ENCODE measurements around the gene HOATZ. TPM values are rescaled to one million over a fixed set of nuclear protein-coding genes. Genes with fewer than 3 reads are reported as not detected.

The HOATZ gene
- total RNA-seq, 1 experiment from 2014 or later = not detected

- Histone ChIP-seq H3K27ac (ENCODE audit: low read depth, low read length) (no peak within 1 kb of the TSS), H3K4me2 (ENCODE audit: low read length) (no peak within 1 kb of the TSS), H3K36me3 (ENCODE audit: control insufficient read depth in 1 of 2, insufficient read depth in 2 of 2, low read length in 2 of 2) (no peaks in the 10 kb centered on the region), H4K20me1 (ENCODE audit: insufficient read depth) (no peaks in the 10 kb centered on the region), H3K27me3 (ENCODE audit: insufficient read depth, low read length) (no peaks in the 10 kb centered on the region), H2AFZ (ENCODE audit: low read depth, low read length, poor library complexity, severe bottlenecking) (no peak within 1 kb of the TSS), H3K79me2 (ENCODE audit: insufficient read depth, low read length) (no peaks in the 10 kb centered on the region), H3K9me2 (ENCODE audit: insufficient read depth) (no peaks in the 10 kb centered on the region), H3K9me3 (ENCODE audit: control insufficient read depth in 1 of 2, insufficient read depth in 1 of 2, low read depth in 1 of 2, low read length in 2 of 2) (no peaks in the 10 kb centered on the region), H3K4me1 (ENCODE audit: control insufficient read depth in 1 of 2, insufficient read depth in 2 of 2, low read length in 2 of 2) (no peaks in the 10 kb centered on the region), H3K4me3 (replicated peaks in 1 of 2; ENCODE audit: low read depth in 1 of 2, low read length in 2 of 2) (no peak within 1 kb of the TSS), H3K9ac (ENCODE audit: low read length) (no peak within 1 kb of the TSS)
- RAD21 ChIA-PET (ENCODE audit: low non-redundant PET in 1 of 2, low total read pairs in 2 of 2, uncharacterized antibody in 2 of 2, unreplicated experiment in 2 of 2) = no interaction called here
- intact Hi-C loops (cut with micrococcal nuclease) = no loop called here
- POLR2A ChIA-PET = no interaction called here
- TF ChIP-seq ELF1 (IDR thresholded peaks at IDR 0.05; ENCODE audit: borderline replicate concordance, low read depth) (no peak), EGR1 (IDR thresholded peaks at IDR 0.05; ENCODE audit: low read depth) (no peak), JUND (IDR thresholded peaks at IDR 0.05) (no peak), YY1 (IDR thresholded peaks at IDR 0.05; ENCODE audit: extremely low read depth, insufficient replicate concordance, low read depth, low read length) (no peak), POLR2AphosphoS5 (IDR thresholded peaks at IDR 0.05; ENCODE audit: low read depth, low read length) (no peak), RAD21 (IDR thresholded peaks at IDR 0.05; ENCODE audit: low read depth) (no peak), TCF7L2 (IDR thresholded peaks at IDR 0.05; ENCODE audit: borderline replicate concordance, extremely low read depth, insufficient read depth, insufficient read length) (no peak), SP1 (IDR thresholded peaks at IDR 0.05; ENCODE audit: low read depth) (no peak)
- TF ChIP-seq, protein P1, sequence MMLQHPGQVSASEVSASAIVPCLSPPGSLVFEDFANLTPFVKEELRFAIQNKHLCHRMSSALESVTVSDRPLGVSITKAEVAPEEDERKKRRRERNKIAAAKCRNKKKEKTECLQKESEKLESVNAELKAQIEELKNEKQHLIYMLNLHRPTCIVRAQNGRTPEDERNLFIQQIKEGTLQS (IDR thresholded peaks at IDR 0.05) = no peak
- TF ChIP-seq, protein P2, sequence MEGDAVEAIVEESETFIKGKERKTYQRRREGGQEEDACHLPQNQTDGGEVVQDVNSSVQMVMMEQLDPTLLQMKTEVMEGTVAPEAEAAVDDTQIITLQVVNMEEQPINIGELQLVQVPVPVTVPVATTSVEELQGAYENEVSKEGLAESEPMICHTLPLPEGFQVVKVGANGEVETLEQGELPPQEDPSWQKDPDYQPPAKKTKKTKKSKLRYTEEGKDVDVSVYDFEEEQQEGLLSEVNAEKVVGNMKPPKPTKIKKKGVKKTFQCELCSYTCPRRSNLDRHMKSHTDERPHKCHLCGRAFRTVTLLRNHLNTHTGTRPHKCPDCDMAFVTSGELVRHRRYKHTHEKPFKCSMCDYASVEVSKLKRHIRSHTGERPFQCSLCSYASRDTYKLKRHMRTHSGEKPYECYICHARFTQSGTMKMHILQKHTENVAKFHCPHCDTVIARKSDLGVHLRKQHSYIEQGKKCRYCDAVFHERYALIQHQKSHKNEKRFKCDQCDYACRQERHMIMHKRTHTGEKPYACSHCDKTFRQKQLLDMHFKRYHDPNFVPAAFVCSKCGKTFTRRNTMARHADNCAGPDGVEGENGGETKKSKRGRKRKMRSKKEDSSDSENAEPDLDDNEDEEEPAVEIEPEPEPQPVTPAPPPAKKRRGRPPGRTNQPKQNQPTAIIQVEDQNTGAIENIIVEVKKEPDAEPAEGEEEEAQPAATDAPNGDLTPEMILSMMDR (IDR thresholded peaks at IDR 0.05 in 2 of 3, conservative IDR thresholded peaks at IDR 0.05 in 1 of 3; ENCODE audit: borderline replicate concordance in 1 of 3, insufficient read depth in 1 of 3, low read depth in 2 of 3, low read length in 2 of 3) = no peak
- CTCF ChIA-PET = no interaction called here
- ATAC-seq = no peak
- no TSS peak for BruUV-seq (replicated peaks)
- DNase-seq (ENCODE audit: low read depth, low spot score) = no peak
Observed at GRCh38 chr11:111512296-111513239, 2.0 kb upstream of the HOATZ start, which contains the start of gene BTG4. Gene BTG4, minus strand, starts transcription at chr11:111512386. Its CDS starts 13,610 bp downstream, at chr11:111498776.
